ENCODE measurements around the gene GBP6. TPM values are rescaled to one million over a fixed set of nuclear protein-coding genes. Genes with fewer than 3 reads are reported as not detected.
"Not testable (repeated sequence)": the region's sequence is repeated elsewhere in the genome, so short reads cannot be mapped to it uniquely, and the experiment has no call there.

The GBP6 gene
- total RNA-seq, 1 donor from 2014 or later = not detected

GRCh38 chr1:89367221-89367620 is 3.4 kb downstream of the GBP6 start:
- DNase-seq (ENCODE audit: low spot score) = no peak

DNA sequence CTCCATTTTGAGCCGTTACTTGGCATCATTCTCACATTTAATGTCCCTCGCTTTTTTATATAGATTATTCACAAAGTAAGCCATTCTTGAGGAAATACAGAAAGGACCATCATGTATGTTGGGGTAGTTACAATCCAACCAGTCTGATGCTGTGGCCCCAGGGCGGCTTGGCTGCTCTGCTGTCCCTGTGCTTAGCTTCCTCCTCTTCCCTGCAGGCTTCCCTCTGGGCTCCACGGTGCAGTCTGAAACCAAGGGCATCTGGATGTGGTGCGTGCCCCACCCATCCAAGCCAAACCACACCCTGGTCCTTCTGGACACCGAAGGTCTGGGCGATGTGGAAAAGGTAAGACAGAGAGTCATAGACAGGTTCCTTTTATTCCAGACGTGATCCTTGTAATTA is 5.5 kb downstream of the GBP6 start:
- no peak for DNase-seq (ENCODE audit: low spot score)

- DNase-seq (ENCODE audit: low spot score) = not testable (repeated sequence)
Observed at GRCh38 chr1:89373810-89374209, 10.0 kb downstream of the GBP6 start.

DNA sequence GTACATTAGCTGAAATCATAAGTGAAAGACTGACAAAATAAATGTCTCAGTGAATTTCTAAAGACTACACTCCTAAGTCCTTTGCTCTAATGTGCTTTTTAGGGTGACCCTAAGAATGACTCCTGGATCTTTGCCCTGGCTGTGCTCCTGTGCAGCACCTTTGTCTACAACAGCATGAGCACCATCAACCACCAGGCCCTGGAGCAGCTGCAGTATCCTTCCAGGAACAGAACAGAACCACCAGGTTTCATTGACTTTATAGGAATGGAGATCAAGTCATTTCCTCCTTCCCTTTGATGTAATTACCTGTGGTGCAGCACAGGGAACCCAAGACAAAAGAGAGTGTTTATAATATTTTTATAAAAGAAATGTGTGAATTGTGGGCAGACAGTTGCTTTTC is 14.1 kb downstream of the GBP6 start:
- no peak for DNase-seq (ENCODE audit: low spot score)

DNA sequence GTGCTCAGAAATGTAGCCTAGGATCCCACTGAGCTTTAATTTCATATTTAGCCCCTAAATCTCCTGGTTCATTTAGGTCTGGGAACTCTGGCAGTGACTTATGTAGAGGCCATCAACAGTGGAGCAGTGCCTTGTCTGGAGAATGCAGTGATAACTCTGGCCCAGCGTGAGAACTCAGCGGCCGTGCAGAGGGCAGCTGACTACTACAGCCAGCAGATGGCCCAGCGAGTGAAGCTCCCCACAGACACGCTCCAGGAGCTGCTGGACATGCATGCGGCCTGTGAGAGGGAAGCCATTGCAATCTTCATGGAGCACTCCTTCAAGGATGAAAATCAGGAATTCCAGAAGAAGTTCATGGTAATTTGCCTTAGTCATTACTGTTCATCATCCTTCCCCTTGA is 17.8 kb downstream of the GBP6 start:
- no peak for DNase-seq (ENCODE audit: low spot score)

DNA sequence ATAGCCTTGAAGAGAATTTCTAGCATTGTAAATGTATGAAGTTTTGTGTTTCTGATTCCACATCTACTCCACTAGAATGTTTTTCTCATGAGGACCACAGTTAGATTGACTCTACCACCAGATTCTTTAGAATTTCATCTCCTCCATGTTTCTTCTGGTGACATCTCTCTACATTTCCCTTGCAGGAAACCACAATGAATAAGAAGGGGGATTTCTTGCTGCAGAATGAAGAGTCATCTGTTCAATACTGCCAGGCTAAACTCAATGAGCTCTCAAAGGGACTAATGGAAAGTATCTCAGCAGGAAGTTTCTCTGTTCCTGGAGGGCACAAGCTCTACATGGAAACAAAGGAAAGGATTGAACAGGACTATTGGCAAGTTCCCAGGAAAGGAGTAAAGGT is 18.6 kb downstream of the GBP6 start:
- DNase-seq (ENCODE audit: low spot score) = no peak

DNA sequence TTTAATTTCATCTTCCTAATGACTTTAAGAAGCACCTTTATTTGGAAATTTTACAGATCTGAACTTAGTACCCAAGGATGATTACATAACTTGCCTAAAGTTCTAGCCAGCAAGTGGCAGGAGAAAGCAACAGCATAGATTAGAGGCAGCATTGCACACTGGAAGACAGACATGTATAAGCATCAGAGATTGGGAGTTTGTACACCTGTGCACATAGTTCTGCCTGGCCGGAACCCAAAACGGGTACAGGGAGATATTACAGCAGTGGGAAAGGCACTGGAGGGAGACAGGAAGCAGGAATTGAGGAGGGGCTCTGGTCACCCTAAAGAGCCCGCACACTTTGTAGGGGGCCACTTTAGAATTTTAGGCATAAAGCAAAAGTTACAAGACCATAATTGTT is 19.3 kb downstream of the GBP6 start:
- DNase-seq (ENCODE audit: low spot score) = no peak

DNA sequence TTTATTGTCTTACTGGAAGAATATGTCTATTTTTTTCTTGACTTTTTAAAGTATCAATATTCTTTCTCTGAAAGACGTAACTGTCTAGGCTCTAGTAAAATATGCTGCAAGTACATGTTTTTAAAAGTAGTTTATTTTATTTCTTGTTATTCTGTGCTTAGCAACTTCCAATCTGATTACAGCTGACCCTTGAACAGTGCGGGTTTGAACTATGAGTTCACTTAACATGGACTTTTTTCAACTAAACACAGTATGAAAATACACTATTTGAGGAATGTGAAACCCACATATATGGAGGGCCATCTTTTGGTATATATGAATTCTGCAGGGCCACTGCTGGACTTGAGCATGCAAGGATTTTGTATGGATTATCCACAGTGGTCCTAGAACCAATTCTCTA is 26.8 kb downstream of the GBP6 start:
- no peak for DNase-seq (ENCODE audit: low spot score)

DNA sequence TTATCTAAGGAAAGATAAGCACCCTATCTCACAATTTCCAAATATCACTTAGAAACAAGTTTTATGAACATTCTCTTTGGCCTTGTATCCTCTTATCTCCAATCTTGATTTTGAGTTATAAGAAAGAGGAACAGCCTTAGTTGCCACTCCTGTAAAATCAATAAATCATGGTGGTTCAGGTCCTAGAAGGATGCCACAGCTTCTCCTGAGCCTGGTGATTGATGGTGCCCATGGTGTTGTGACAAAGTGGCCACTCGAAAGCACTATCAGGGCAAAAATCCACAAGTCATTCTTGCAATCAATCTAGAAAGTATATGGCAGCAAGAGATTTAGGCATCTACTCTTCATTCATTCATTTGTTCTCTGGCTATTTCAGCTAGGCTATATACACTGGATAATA is 27.8 kb downstream of the GBP6 start:
- DNase-seq (ENCODE audit: low spot score) = no peak

DNA sequence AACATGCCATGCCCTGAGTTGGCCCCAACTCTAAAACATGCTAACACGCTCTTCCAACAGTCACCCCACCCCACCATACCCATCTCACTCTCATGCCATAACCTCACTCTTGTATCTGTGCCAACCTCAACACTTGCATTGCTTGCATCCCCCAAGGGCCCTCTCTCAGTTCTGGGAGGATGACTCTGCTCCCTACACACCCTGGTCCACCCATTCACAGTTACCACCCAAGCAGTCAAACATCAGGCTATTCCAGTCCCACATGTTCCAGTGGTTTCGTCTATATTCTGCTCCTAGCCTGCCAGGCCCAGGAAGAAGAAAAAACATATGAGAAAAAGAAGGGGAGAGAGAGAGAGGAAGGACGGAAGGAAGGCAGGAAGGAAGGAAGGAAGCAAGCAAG is 31.0 kb downstream of the GBP6 start:
- DNase-seq (ENCODE audit: low spot score) = no peak

GRCh38 chr1:89396902-89397301 is 33.0 kb downstream of the GBP6 start:
- no peak for DNase-seq (ENCODE audit: low spot score)

- no peak for DNase-seq (ENCODE audit: low spot score)
Observed at GRCh38 chr1:89405275-89405929, 41.5 kb downstream of the GBP6 start.

- no peak for DNase-seq (ENCODE audit: low spot score)
Observed at GRCh38 chr1:89407360-89407759, 43.5 kb downstream of the GBP6 start.

GRCh38 chr1:89407768-89408167 is 43.9 kb downstream of the GBP6 start:
- not testable (repeated sequence) for DNase-seq (ENCODE audit: low spot score)

DNA sequence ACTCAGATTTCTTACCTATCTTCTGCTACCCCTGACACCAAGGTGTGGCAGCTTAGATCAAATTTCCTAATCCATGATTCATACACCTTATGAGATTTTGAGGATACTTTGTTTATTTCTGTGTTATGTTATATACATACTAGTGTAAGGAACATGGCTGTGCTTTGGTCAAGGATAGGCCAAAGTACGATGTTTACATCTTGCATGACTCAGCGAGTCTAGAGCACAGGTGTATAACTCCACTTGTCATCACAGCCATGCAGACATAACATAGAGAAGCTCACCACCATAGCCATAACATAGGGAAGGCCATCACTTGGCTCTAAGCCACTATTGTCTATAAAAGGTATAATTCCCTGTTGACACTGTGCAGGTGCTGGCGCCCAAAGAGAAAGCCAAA is 61.2 kb downstream of the GBP6 start:
- no peak for DNase-seq (ENCODE audit: low spot score)

GRCh38 chr1:89429062-89429461 is 65.2 kb downstream of the GBP6 start:
- DNase-seq (ENCODE audit: low spot score) = no peak

- DNase-seq (ENCODE audit: low spot score) = not testable (repeated sequence)
Observed at GRCh38 chr1:89429681-89430080, 65.8 kb downstream of the GBP6 start.

- DNase-seq (ENCODE audit: low spot score) = no peak
Observed at GRCh38 chr1:89433421-89433820, 69.6 kb downstream of the GBP6 start.

- DNase-seq (ENCODE audit: low spot score) = not testable (repeated sequence)
Observed at GRCh38 chr1:89434058-89434780, 70.4 kb downstream of the GBP6 start.

All from ureter (tissue), 1 donor.